SU-DHL-6 (cell line): ENCODE data around the gene LAMA2.

Experiments
- EZH2phosphoT487 ChIP-seq: fragments of 200-600 bp; sonication (generic), shearing (Covaris generic); conservative IDR thresholded peaks from 2 replicates; pipeline ENCODE4 v1.6.1; 2018; ENCODE audit warnings: mild to moderate bottlenecking, antibody characterized with exemption, low read length, moderate library complexity, mixed read lengths
- TF ChIP-seq, protein P1 (sequence below): fragments of 200-600 bp; sonication (generic); IDR thresholded peaks from one replicate; pipeline ENCODE4 v1.5.1; 2017; ENCODE audit warnings: antibody characterized with exemption, mild to moderate bottlenecking, low read length, moderate library complexity; ENCODE audit not compliant: insufficient read depth, poor library complexity, severe bottlenecking

DNA sequence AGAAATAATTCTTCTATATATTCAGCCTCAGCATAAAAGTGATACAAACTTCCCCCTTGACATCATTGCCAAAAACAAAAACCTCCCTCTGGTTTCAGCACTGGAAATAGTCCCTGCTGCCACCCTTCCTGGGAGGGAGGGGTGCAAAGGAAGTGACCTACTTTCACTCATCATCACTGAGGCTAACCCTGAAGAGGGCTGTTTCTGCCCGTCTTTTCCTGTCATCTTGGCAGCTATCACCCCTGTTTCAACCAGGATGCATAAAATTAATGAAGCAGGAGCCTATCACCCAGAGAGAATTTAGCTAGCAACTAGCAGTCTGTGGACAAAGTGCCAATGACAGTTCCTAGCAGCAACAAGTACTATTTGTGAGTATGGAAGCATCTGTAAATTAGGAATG is 397.8 kb downstream of the LAMA2 start:
- TF ChIP-seq, protein P1, sequence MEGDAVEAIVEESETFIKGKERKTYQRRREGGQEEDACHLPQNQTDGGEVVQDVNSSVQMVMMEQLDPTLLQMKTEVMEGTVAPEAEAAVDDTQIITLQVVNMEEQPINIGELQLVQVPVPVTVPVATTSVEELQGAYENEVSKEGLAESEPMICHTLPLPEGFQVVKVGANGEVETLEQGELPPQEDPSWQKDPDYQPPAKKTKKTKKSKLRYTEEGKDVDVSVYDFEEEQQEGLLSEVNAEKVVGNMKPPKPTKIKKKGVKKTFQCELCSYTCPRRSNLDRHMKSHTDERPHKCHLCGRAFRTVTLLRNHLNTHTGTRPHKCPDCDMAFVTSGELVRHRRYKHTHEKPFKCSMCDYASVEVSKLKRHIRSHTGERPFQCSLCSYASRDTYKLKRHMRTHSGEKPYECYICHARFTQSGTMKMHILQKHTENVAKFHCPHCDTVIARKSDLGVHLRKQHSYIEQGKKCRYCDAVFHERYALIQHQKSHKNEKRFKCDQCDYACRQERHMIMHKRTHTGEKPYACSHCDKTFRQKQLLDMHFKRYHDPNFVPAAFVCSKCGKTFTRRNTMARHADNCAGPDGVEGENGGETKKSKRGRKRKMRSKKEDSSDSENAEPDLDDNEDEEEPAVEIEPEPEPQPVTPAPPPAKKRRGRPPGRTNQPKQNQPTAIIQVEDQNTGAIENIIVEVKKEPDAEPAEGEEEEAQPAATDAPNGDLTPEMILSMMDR = no peak
- no peak for TF ChIP-seq EZH2phosphoT487
